Measurements from ENCODE around the gene HOXB3.

GRCh38 chr17:48609033-48609432 is 19.0 kb upstream of the HOXB3 start:
- TF ChIP-seq CTCF (optimal IDR thresholded peaks at IDR 0.05 in 1 of 3, IDR thresholded peaks at IDR 0.05 in 1 of 3, conservative IDR thresholded peaks at IDR 0.05 in 1 of 3; ENCODE audit: extremely low read depth in 1 of 3, insufficient read depth in 2 of 3, low read length in 3 of 3) (no peak), EZH2 (IDR thresholded peaks at IDR 0.05; ENCODE audit: low read length) (no peak)
